HG02840 (cell line): ENCODE results near the gene FARP2.

ENCODE experiments used
- ATAC-seq: cut with Tn5 transposase; IDR thresholded peaks from one replicate; pipeline ENCODE4 v1.9.1; 2021; ENCODE audit warnings: mild to moderate bottlenecking, moderate library complexity, moderate number of reproducible peaks; ENCODE audit not compliant: unreplicated experiment, low FRiP score

The FARP2 gene

DNA sequence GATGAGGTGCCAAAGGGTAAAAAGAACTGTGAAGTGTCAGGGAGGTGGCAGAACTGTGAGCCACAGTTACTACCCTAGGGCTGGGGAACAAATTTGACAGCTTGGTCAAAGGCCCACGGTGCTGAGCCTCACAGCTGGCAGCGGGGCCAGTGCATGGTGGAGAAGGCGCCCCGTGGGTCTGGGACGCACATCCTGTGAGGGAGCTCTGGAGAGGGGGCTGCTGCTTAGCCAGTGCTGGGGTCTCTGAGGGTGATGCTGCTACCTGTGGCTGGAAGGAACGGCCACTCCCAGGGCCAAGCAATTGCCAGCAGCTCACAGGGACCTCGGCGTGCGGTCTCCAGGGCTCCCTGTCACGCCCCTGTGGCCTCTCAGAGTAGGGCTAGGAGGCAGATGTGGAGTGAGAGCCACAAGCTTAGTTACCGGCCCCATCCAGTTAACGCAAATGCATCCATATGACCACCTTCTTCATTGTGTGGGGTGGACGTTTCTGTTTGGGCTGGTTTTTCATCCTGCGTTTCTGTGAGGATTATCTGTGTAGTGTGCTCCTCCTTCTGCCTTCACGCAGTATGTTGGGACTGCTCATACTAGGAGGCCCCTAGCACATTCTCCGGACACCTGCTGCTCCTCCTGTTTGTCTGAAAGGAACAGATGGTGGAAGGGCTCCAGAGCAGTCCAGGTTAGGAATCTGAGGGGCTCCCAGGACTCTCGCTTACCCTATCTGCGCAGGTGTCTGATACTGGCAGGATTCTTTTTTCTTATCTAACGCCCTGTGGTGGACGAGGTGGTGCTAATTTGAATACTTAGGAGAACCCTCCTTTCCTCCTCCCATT, 126.3 kb downstream of the FARP2 start:
- no peak for ATAC-seq

DNA sequence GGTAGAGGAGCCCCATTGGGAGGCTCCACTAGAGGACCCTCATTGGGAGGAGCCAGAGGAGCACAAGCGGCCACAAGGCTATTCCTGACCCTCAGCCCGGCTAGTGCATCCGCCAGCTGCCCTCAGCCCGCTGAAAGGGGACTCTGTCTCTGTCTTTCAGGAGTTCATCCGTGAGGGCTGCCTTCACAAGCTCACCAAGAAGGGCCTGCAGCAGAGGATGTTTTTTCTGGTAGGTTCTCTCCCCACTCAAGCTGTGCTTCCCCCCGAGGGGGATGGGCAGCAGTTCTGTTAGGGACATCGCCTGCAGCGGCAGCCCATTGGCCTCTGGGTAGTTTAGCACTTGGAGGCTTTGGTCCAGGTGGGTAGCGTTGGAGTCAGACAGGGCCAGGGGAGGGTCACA, 127.2 kb downstream of the FARP2 start:
- no peak for ATAC-seq

DNA sequence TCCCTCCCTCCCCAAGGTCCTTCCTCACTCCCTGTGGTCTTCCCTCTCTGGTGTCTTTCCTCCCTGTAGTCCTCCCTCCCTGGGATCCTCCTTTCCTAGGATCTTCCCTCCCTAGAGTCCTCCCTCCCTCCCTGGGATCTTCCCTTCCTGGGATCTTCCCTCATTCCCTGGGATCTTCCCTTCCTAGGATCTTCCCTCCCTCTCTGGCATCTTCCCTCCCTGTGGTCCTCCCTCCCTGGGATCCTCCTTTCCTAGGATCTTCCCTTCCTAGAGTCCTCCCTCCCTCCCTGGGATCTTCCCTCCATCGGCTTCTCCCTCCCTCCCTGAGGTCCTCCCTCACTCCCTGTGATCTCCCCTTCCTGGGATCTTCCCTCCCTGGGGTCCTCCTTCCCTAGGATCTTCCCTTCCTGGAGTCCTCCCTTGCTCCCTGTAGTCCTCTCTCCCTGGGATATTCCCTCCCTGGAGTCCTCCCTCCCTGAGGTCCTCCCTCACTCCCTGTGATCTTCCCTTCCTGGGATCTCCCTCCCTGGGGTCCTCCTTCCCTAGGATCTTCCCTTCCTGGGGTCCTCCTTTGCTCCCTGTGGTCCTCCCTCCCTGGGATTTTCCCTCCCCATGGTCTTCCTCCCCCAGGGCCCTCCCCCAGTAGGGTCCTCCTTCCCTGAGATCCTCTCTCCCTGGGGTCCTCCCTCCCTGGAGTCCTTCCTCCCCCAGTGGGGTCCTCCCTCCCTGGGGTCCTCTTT, 129.3 kb downstream of the FARP2 start:
- ATAC-seq, result no peak

DNA sequence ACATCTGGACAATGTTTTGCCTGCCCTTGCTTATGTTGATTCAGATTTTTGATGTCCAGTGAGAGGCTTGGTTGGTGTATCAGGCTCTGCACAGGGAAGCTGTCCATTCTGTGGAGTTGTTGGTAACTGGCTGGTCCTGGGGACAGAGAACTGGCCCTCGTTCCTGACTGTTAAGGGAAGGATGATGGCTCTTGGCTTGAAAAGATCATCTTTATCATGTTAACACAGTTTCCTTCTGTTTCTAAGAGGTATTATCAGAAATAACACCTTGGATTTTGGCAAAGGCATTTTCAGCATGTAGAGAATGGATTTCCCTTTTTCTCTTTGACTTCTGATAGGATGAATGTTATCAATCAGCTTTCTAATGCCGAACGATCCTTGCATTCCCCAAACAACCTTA, 133.0 kb downstream of the FARP2 start:
- ATAC-seq, result no peak

DNA sequence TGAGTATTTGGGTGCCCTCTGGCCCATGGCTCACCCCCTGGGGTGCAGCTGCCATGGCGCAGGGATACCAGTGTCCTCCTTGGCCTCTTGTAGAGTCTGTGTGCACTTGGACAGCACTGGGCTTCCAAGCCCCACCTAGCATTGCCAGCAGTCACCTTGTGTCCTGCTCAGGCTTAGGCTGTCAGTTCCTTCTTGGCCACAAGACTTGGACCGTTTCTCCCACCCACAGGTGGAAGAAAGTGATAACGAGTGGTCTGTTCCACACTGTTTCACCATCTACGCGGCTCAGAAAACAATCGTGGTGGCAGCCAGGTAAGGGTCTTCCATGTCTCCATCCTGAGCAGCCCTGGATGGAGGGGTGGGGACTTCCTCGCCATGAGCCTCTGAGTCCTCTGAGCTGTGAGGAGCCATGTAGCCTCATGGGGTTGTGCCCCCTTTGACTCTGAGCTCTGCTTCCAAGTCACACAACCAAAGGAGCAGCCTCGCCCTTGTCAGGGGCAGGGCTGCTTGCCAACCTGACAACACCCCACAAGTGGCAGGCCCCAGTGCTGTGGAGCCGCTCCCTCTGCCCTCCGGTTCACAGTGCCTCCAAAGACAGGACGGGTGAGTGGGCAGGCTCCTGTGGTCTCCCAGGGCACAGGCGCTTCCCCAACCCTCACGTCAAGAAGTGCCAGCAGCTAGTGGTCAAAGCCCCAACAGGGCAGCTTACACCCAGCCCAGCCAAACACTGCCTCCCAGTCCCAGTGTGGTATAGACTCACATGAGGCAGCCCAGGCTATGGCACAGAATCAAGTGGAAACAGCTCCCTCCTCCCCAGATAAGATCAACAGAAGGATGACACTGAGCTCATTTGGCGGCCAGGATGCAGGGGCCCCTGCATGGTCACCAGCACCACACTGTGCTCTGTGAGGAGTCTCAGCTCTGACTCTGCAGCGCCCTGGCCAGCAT, 133.9 kb downstream of the FARP2 start:
- ATAC-seq, result no peak

DNA sequence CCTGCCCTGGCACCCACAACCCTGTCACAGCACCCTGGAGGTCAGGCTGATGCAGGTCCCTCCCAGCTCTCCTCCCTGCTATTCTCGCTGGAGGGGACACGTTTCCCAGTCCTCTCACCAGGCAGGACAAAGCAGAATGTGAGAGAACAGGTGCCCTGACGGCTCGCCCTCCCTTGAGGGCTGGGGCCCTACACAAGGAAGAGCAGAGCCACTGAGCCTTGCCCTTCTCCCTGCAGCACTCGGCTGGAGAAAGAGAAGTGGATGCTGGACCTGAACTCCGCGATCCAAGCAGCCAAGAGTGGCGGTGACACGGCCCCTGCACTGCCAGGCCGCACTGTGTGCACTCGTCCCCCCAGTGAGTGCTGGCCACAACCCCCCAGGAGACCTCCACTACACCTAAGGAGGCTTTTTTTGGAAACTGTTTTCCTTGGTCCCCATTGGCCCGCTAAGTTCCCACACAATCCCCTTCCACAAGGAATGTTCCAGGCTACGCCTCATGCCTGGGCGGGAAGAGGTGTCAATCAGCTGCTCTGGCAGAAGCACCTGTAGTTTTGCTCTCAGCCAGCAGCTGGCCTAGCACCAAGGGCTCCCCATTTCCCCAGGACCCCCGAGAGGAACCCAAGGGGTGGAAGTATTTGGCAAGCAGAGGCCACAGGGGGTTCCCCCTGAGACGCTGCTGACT, 134.9 kb downstream of the FARP2 start:
- ATAC-seq, result no peak

DNA sequence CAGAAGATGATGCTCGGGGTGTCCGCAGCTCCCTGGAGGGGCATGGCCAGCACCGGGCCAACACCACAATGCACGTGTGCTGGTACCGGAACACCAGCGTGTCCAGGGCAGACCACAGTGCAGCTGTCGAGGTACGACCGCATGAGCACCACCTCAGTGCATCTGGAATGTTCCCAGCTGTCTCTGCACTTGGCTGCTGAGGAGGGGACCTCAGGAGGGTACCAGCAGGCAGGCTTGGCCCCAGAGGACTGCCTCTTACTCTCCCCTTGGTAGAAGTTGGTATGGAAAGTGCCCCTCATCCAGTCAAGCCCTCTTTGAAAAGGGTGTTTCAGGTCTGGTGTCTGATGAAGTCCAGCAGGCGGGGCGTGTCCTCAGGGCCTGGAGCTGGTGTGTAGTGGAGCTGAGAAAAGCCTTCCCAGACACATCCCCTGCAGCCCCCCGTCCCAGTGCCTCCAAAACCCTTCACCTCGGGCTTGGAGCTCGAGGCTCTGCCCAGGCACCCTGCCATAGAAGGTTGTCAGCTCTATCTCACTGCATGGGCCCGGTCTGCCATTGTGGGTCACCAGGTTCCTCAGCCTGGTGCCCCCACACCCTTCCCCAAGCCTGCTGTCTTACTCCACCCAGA, 135.6 kb downstream of the FARP2 start:
- ATAC-seq, result no peak

DNA sequence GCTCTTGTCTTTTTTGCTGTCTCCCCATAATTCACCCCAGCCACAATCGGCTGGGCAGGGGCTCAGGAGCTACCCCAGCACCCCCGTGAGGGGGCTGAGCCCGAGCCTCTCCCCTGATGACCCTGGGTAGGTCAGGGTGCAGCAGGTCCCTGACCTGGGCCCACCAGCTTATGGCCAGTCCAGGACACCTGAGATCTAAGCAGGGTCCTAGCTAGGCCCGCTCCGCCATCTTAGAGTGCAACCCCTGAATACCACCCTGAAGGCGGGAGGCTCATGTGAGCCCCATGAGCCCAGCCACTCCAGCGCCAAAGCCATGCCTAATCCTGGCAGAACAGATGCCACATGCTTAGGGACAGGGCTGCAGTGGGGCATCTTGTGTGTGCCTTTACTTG, 136.1 kb downstream of the FARP2 start:
- no peak for ATAC-seq

DNA sequence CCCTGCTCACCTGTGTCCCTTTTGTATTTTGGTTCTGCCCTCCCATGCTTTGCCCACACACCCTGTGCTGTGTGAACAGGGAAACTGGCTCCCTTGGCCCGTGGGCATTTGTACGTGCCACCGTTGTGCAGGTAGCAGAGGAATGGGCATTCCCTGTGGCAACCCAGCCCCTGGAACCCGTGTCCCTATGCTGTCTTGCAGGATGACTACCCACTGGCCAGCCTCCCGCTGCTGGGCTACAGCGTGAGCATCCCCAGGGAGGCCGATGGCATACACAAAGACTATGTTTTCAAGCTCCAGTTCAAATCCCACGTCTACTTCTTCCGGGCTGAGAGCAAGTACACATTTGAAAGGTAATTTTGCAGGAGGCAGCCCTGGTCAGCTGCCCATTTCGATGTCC, 137.0 kb downstream of the FARP2 start:
- no peak for ATAC-seq

DNA sequence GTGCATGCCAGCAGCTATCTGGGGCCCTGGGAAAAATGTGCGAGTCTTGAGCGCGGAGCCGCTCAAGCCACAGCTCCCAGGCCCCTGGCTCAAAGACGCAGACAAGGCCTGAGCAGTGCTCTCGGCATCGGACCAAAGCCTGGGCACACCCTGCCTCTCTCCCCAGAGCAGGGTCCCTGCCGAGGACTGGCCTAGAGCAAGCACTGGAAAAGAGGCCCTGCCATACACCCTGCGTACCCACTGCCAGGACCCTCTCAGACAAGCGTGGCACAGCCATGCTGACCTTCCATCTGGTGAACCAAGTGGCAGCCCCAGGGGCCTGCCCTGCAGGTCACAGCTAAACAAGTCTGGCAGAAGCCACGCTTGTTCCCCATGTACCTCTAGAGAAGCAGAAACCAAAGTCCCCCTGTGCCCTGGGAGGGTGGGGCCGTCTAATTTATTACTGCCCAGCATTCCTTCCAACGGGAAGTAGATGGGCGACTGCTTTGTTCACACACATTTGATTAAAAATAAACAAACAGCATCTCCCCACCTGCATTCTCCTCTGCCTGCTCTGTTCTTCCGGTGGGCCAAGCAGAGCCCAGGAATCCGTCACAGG, 138.3 kb downstream of the FARP2 start:
- no peak for ATAC-seq

DNA sequence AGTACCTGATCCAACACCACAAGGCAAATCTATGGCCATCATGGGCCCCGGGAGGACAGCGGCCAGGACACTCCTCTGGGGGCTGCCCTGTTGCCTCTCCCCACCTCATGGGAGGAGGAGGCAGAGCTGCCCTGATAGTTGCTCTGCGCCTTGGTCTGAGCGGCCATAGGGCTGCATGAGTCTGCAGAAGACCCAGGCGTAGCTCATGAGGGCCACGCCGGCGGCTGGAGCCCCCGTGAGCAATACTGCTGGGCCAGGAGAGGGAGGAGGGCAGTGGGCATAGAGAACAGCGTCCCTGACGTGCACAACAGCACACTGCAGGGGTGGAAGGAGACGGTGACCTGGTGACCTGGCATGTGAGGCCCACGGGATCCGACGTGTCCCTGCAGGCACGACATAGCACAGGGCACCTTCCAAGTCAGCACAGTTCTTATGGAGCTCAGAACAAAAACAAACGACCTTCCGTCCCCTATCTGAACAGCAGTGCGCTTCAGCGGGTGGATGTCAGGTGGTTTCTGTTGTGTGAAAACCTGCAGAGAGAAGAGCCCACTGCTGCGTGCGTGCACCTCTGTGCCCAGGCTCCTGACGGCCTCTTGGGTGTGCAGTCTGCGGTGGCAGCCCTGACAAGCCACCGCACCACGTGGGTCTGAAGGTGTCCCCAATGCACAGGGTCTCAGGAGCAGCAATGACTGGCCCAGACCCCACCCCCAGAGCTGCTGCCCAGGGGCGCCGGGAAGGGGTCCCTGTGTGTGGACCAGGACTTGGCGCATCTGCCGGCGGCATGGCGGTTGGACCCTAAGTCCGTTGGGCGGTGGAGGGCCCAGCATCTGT, 139.3 kb downstream of the FARP2 start:
- no peak for ATAC-seq

DNA sequence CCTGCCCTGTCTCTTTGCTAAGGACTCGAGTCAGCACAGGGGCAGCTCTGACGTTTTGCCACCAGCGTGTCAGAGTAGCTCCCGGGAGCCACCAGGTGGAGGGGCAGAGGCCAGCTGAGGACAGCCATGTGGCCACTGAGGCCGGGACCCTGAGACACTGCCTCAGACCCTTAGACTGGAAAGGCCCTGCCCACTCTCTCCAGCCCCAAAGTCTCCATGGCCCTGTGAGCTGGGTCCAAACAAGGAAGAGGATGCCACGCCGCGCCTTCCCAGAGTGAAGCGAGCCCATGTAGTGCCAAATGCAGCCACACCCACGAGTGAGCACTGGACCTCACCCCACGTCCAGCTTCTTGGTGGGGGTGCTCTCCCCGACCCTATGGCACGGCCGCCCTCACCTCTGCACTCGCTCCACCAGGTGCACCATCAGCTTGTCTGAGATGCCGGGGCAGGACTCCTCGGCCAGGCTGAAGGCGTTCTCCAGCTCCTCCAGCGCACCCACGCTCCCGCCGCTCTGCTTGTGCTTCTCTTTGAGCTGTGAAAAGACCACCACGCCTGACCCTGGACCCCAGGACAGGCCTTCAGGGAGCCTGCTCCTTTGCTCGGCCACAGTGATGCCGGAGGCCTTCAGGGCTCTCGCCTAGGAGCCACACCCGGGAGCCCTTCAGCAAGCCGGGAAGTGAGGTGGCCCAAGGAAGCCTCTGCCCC, 140.1 kb downstream of the FARP2 start:
- ATAC-seq, result no peak

DNA sequence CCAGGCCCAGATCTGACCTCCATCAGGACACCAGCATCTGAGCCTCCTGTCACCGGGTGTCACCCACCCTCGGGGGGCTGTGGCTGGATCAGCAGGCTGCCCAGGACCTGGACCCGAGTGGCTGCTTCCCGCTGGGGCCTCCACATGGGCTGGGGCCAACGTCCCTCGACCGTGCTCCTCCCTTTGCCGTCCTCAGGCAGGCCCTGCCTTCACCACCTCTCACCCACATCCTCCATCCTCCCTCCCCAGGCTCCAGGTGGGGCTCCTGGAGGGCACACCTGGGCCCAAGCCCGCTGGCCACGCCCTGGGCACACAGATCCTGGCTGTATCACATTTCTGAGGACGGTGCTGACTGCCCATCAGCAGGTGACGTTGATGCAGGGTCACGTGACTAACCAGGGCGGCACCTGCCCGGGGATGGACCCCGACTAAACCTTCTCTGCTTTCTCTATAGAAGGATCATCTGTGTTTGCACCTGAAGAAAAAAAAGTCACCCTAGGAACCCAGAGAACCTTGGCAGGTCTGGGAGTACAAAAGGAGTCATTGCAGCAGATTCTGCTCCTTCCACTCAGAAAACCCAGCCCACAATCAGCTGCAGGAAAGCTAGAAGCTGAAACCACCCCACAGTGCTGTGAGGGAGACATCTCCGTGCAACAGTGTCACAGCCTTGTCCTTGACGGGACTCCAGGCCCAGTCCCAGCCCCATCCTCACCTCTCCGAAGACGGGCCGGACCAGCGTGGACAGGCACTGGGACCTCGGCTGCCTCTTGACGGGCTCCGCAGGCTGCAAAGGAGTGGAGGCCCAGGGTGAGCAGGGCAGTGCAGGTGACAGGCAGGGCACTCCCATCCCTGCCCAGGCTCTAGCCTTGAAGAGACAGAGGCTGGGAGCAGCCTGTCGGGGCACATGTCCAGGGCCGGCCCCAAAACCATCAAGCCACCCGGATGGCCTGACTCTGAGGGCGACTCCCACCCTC, 141.1 kb downstream of the FARP2 start:
- ATAC-seq, result no peak

DNA sequence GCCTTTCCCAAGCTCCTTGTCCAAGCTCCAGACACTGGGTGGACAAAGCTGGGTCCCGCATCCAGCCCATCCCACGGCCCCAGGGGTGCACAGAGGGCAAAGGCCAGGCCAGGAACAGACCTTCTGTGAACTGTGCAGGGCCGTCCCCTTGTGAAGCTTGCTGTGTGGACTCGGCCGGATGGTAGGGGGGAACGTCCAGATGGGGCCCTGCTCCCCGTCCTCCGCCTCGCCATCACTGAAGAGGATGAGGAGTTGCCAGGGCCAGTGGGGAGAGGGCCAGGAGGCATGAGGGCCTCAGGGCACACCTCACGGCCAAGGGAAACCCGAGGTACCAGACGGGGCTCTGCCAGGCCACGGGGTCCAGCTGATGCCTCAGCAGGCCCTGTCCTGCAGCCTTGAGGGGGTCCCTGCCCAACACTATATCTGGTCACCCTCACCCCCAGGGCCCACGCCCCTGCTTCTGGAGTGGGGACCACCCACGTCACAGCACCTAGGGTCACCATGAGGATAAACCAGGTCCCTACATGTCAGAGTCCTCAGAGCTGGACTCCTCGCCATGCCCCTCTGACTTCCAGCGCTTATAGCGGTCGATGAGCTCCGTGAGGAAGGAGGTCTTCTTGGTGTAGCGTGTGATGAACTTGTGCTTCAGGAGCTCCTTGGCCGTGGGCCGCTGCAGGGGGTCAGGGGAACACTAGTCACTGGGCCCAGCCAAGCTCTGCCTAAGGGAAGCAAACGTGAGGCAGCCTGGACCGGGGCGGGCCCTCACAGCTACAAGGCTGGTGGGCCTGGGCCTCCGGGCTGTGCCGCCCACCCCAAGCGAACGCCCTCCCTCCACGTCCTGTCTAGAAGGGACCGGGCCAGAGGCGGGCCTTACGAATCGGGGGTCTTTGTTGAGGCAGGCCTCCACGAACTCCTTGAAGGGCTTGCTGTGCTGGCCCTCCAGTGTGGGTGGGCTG, 142.3 kb downstream of the FARP2 start:
- no peak for ATAC-seq

DNA sequence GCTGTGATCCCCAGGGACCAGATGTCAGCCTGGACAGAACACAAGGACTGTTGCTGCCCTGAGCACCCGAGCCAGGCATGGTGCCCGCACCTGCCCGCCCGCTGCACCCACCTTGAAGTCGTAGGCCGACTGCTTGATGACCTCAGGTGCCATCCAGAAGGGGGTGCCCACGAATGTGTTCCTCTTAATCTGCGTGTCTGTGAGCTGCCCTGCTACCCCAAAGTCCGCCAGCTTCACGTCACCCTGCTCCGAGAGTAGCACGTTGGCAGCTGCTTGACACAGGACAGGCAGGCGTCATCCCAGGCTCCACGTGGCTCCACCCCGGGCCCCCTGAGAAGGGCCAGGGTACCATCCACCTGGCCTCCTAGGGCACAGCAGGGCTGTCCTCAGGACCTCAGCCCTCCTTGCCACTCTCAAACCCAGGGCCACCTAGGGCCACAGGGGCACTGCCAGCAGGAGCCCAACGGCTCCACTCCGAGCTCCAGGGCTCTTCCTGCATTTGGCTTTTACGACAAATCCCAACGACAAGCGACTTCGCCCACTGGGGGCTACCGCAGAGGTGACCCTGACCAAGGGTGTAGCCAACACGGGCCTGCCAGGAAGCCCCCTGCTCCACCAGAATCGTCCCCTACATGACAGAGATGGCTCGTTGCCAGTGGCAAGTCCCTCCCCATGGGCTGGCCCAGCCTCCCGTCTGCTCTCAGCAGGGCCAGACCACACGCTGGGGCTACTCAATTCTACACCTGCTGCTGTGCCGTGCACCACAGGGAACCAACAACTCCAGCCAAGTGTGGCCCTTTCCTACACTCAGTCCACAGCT, 143.3 kb downstream of the FARP2 start:
- no peak for ATAC-seq
